SK-N-SH (cell line): Measurements from ENCODE around the gene GP1BA. TPM values are rescaled to one million over a fixed set of nuclear protein-coding genes. Genes with fewer than 3 reads are reported as not detected.

ENCODE experiments used
- CTCF ChIA-PET: fragments of 300-600, 350-600 bp; formaldehyde crosslinking; extraction: SDS; loops from one replicate; lab custom pipeline; 2021; lab: Yijun Ruan, JAX
- POLR2A ChIA-PET: fragments of 350-600 bp; sonication (Branson Sonifier 250); formaldehyde crosslinking; extraction: SDS; loops from one replicate; lab custom pipeline; 2020; ENCODE audit warnings: antibody characterized with exemption, inconsistent platforms; lab: Yijun Ruan, JAX
- DNase-seq: peaks from one replicate; pipeline ENCODE4 v3.0.0; 2012
- H2AFZ ChIP-seq: fragments of 200-600 bp; sonication (generic); 2 replicates; pipeline ENCODE4 v1.8.1; 2016; ENCODE audit warnings: antibody characterized with exemption, mild to moderate bottlenecking, low read depth
- H3F3A ChIP-seq: fragments of 200-600 bp; sonication (generic); replicated peaks from 2 replicates; pipeline ENCODE3; 2016; ENCODE audit warnings: antibody characterized with exemption, mild to moderate bottlenecking; ENCODE audit not compliant: insufficient read depth
- H3K27ac ChIP-seq, 2 experiments: fragments of 200-500 bp in 1 of 2; fragments of 200-600 bp in 1 of 2; sonication (Bioruptor generic) in 1 of 2; sonication (generic), shearing (Covaris generic) in 1 of 2; 2 replicates each; pipeline versions ENCODE4 v1.5.1 to v1.6.1; 2014 to 2016; ENCODE audit warnings: low read depth in 2 of 2, inconsistent platforms in 1 of 2, low read length in 1 of 2, mild to moderate bottlenecking in 1 of 2, mixed read lengths in 1 of 2
- H3K27me3 ChIP-seq: fragments of 200-600 bp; sonication (generic), shearing (Covaris generic); 2 replicates; pipeline ENCODE4 v1.6.1; 2016; ENCODE audit warnings: mixed run types; ENCODE audit not compliant: insufficient read depth
- H3K36me3 ChIP-seq, 2 experiments: fragments of 200-500 bp in 1 of 2; fragments of 200-600 bp in 1 of 2; sonication (Bioruptor generic) in 1 of 2; sonication (generic) in 1 of 2; replicated peaks in 1 of 2; 2 replicates each; pipeline versions ENCODE3 to v1.5.1; 2014 to 2016; ENCODE audit warnings: low read length in 1 of 2, mild to moderate bottlenecking in 1 of 2; ENCODE audit not compliant: insufficient read depth in 2 of 2, control insufficient read depth in 1 of 2
- H3K4me1 ChIP-seq, 2 experiments: fragments of 200-500 bp in 1 of 2; fragments of 200-600 bp in 1 of 2; sonication (Bioruptor generic) in 1 of 2; sonication (generic), shearing (Covaris generic) in 1 of 2; 2 replicates each; pipeline versions ENCODE4 v1.5.1 to v1.6.1; 2014 to 2016; ENCODE audit warnings: low read depth in 1 of 2, low read length in 1 of 2, mixed run types in 1 of 2; ENCODE audit not compliant: insufficient read depth in 2 of 2, control insufficient read depth in 1 of 2
- H3K4me2 ChIP-seq: fragments of 200-600 bp; sonication (generic), shearing (Covaris generic); 2 replicates; pipeline ENCODE4 v1.6.1; 2017; ENCODE audit warnings: mixed run types
- H3K4me3 ChIP-seq, 2 experiments: fragments of 200-500 bp in 1 of 2; fragments of 200-600 bp in 1 of 2; sonication (Bioruptor generic) in 1 of 2; sonication (generic), shearing (Covaris generic) in 1 of 2; 2 replicates each; pipeline versions ENCODE4 v1.5.1 to v1.8.1; 2014 to 2016; ENCODE audit warnings: low read depth in 2 of 2, inconsistent platforms in 1 of 2, low read length in 1 of 2, mild to moderate bottlenecking in 1 of 2, mixed read lengths in 1 of 2, moderate library complexity in 1 of 2
- H3K79me2 ChIP-seq: fragments of 200-600 bp; sonication (generic); 2 replicates; pipeline ENCODE4 v1.8.1; 2017; ENCODE audit warnings: mild to moderate bottlenecking; ENCODE audit not compliant: insufficient read depth
- H3K9ac ChIP-seq: fragments of 200-600 bp; sonication (generic); 2 replicates; pipeline ENCODE4 v1.6.1; 2017; ENCODE audit warnings: mixed run types
- H3K9me2 ChIP-seq: fragments of 200-600 bp; sonication (generic); 2 replicates; pipeline ENCODE4 v1.6.1; 2017; ENCODE audit warnings: mixed run types
- H3K9me3 ChIP-seq: fragments of 200-600 bp; sonication (generic); 2 replicates; pipeline ENCODE4 v1.6.1; 2017; ENCODE audit warnings: mixed run types, mild to moderate bottlenecking, moderate library complexity
- H4K20me1 ChIP-seq: fragments of 200-600 bp; sonication (generic); 2 replicates; pipeline ENCODE4 v1.6.1; 2017; ENCODE audit warnings: mild to moderate bottlenecking, mixed run types; ENCODE audit not compliant: insufficient read depth
- CHD2 ChIP-seq: fragments of 150-350 bp; IDR thresholded peaks from 2 replicates; pipeline ENCODE4 v1.6.1; 2018; ENCODE audit warnings: low read length; ENCODE audit not compliant: partially characterized antibody
- CTCF ChIP-seq: fragments of 200-600 bp; sonication (generic); IDR thresholded peaks from 2 replicates; pipeline ENCODE4 v1.6.1; 2017; ENCODE audit warnings: antibody characterized with exemption, mild to moderate bottlenecking, moderate library complexity
- FOSL2 ChIP-seq: IDR thresholded peaks from 2 replicates; pipeline ENCODE4 v1.4.0; 2012; ENCODE audit warnings: low read depth, mild to moderate bottlenecking, moderate library complexity, borderline replicate concordance
- FOXJ3 ChIP-seq: sonication (generic); formaldehyde crosslinking; IDR thresholded peaks from 2 replicates; pipeline ENCODE4 v1.5.1; 2020; ENCODE audit warnings: mild to moderate bottlenecking, missing genetic modification reagents
- FOXM1 ChIP-seq: IDR thresholded peaks from 2 replicates; pipeline ENCODE4 v1.4.0; 2012; ENCODE audit warnings: low read depth, mild to moderate bottlenecking
- GABPA ChIP-seq: IDR thresholded peaks from 2 replicates; pipeline ENCODE4 v1.4.0; 2012; ENCODE audit warnings: low read depth, mild to moderate bottlenecking
- IRF3 ChIP-seq: fragments of 150-350 bp; IDR thresholded peaks from 2 replicates; pipeline ENCODE4 v1.6.1; 2016; ENCODE audit warnings: mild to moderate bottlenecking, low read depth, low read length
- JUND ChIP-seq: IDR thresholded peaks from 2 replicates; pipeline ENCODE4 v1.4.0; 2012
- MAX ChIP-seq: IDR thresholded peaks from 2 replicates; pipeline ENCODE4 v1.4.0; 2012; ENCODE audit warnings: low read depth
- MEF2A ChIP-seq: IDR thresholded peaks from 2 replicates; pipeline ENCODE4 v1.4.0; 2012; ENCODE audit warnings: low read depth, borderline replicate concordance
- MXI1 ChIP-seq: IDR thresholded peaks from 2 replicates; pipeline ENCODE4 v1.6.1; 2012; ENCODE audit warnings: mild to moderate bottlenecking, low read depth, low read length, improper control_type of control experiment
- NFIC ChIP-seq: IDR thresholded peaks from 2 replicates; pipeline ENCODE4 v1.4.0; 2012; ENCODE audit warnings: borderline replicate concordance
- NRF1 ChIP-seq: IDR thresholded peaks from 2 replicates; pipeline ENCODE4 v1.6.1; 2012; ENCODE audit warnings: low read depth, mild to moderate bottlenecking, low read length
- POLR2AphosphoS5 ChIP-seq: IDR thresholded peaks from 2 replicates; pipeline ENCODE4 v1.6.1; 2012; ENCODE audit warnings: low read depth, low read length
- RCOR1 ChIP-seq: fragments of 150-350 bp; IDR thresholded peaks from 2 replicates; pipeline ENCODE4 v1.6.1; 2017; ENCODE audit warnings: antibody characterized with exemption, low read length
- RXRA ChIP-seq: IDR thresholded peaks from 2 replicates; pipeline ENCODE4 v1.4.0; 2012; ENCODE audit warnings: low read depth, mild to moderate bottlenecking, borderline replicate concordance
- SIN3A ChIP-seq: IDR thresholded peaks from 2 replicates; pipeline ENCODE4 v1.6.1; 2012; ENCODE audit warnings: low read depth, mild to moderate bottlenecking, low read length, moderate library complexity, borderline replicate concordance
- TAF1 ChIP-seq: IDR thresholded peaks from 2 replicates; pipeline ENCODE4 v1.6.1; 2012; ENCODE audit warnings: low read depth, mild to moderate bottlenecking, low read length, moderate library complexity, borderline replicate concordance
- YY1 ChIP-seq: IDR thresholded peaks from 2 replicates; pipeline ENCODE4 v1.4.0; 2012; ENCODE audit warnings: low read depth, mild to moderate bottlenecking
- ZBTB33 ChIP-seq: IDR thresholded peaks from 2 replicates; pipeline ENCODE4 v1.4.0; 2012; ENCODE audit warnings: low read depth, borderline replicate concordance
- WGBS: methylation state at CpG from one replicate; pipeline ENCODE4 v1.1.6; 2017; ENCODE audit warnings: low lambda C conversion rate; 5-methylcytosine and 5-hydroxymethylcytosine counted together
- polyA plus RNA-seq, 3 experiments: library from polyadenylated mRNA; depleted of rRNA; stranded (reverse); fragments of >200 nt; gene quantifications; 2 replicates each; pipeline ENCODE4 v1.2.3, GENCODE V29; 2012
- TF ChIP-seq, protein P1 (sequence below): IDR thresholded peaks from 2 replicates; pipeline ENCODE4; 2012
- TF ChIP-seq, protein P2 (sequence below): IDR thresholded peaks from 2 replicates; pipeline ENCODE4 v1.6.1; 2012; ENCODE audit warnings: mild to moderate bottlenecking, low read depth, low read length, moderate library complexity

The GP1BA gene
- polyA plus RNA-seq, 1 of the 3 experiments (the other 2 are of a cell fraction) = not detected

GRCh38 chr17:4948166-4948930 lies 16.3 kb downstream of the GP1BA start, which contains the start of gene PFN1:
TSS of gene PFN1 (minus strand) at chr17:4948530. CDS start at chr17:4948394, 136 bp downstream.
- no peaks in the 10 kb centered on the region for H3K27me3 ChIP-seq
- 2% methylated on average over 17 of the region's 59 CpGs for WGBS
- peaks cover 27 to 32% of the 10 kb centered on the region in 2 experiments for H3K36me3 ChIP-seq
- peaks cover 76% of the 10 kb centered on the region for H3K79me2 ChIP-seq
- peak within 1 kb of the TSS; percentile 64; the same call in 1 of the 2 replicates for H2AFZ ChIP-seq
- CTCF ChIA-PET = interaction anchor here (0.5 to 1.2 kb wide), 5 partner anchors 8 to 1319 kb away, joined by 3 read pairs; partner anchors contain the start of genes INCA1, KIF1C, RNF167 and SLC25A11
- H4K20me1 ChIP-seq = peaks cover 39% of the 10 kb centered on the region
- H3K4me1 ChIP-seq = peaks cover 30 to 46% of the 10 kb centered on the region in 2 experiments
- peak within 1 kb of the TSS; percentile 99 for H3K9ac ChIP-seq
- H3K27ac ChIP-seq = peak within 1 kb of the TSS; percentile 97 to 100
- H3K4me2 ChIP-seq = peak within 1 kb of the TSS; percentile 98
- no peaks in the 10 kb centered on the region for H3K9me3 ChIP-seq
- no peaks in the 10 kb centered on the region for H3K9me2 ChIP-seq
- H3K4me3 ChIP-seq = peak within 1 kb of the TSS; percentile 79 to 99
- peaks cover 62% of the 10 kb centered on the region for H3F3A ChIP-seq
- peak; percentile 92 for DNase-seq
- POLR2A ChIA-PET = interaction anchor here (0.7 to 4.3 kb wide), 3 partner anchors 19 to 49 kb away, joined by 4 to 32 read pairs (median 5); partner anchors contain the start of genes INCA1, KIF1C and SPAG7
- no peak for TF ChIP-seq FOXJ3
- TF ChIP-seq NFIC = no peak
- peak; percentile 52; the same call in 1 of the 2 replicates for TF ChIP-seq GABPA
- TF ChIP-seq YY1 = no peak
- peak; percentile 95 for TF ChIP-seq TAF1
- no peak for TF ChIP-seq CTCF
- TF ChIP-seq SIN3A = peak; percentile 33; the same call in 1 of the 2 replicates
- TF ChIP-seq, protein P1, sequence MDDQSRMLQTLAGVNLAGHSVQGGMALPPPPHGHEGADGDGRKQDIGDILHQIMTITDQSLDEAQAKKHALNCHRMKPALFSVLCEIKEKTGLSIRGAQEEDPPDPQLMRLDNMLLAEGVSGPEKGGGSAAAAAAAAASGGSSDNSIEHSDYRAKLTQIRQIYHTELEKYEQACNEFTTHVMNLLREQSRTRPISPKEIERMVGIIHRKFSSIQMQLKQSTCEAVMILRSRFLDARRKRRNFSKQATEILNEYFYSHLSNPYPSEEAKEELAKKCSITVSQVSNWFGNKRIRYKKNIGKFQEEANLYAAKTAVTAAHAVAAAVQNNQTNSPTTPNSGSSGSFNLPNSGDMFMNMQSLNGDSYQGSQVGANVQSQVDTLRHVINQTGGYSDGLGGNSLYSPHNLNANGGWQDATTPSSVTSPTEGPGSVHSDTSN = no peak
- TF ChIP-seq MAX = peak; percentile 41
- no peak for TF ChIP-seq FOXM1
- TF ChIP-seq, protein P2, sequence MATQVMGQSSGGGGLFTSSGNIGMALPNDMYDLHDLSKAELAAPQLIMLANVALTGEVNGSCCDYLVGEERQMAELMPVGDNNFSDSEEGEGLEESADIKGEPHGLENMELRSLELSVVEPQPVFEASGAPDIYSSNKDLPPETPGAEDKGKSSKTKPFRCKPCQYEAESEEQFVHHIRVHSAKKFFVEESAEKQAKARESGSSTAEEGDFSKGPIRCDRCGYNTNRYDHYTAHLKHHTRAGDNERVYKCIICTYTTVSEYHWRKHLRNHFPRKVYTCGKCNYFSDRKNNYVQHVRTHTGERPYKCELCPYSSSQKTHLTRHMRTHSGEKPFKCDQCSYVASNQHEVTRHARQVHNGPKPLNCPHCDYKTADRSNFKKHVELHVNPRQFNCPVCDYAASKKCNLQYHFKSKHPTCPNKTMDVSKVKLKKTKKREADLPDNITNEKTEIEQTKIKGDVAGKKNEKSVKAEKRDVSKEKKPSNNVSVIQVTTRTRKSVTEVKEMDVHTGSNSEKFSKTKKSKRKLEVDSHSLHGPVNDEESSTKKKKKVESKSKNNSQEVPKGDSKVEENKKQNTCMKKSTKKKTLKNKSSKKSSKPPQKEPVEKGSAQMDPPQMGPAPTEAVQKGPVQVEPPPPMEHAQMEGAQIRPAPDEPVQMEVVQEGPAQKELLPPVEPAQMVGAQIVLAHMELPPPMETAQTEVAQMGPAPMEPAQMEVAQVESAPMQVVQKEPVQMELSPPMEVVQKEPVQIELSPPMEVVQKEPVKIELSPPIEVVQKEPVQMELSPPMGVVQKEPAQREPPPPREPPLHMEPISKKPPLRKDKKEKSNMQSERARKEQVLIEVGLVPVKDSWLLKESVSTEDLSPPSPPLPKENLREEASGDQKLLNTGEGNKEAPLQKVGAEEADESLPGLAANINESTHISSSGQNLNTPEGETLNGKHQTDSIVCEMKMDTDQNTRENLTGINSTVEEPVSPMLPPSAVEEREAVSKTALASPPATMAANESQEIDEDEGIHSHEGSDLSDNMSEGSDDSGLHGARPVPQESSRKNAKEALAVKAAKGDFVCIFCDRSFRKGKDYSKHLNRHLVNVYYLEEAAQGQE = no peak; the same call in 1 of the 2 replicates
- TF ChIP-seq CHD2 = peak; percentile 78
- peak; percentile 82 for TF ChIP-seq POLR2AphosphoS5
- TF ChIP-seq MEF2A = no peak
- TF ChIP-seq ZBTB33 = 0 out of 2 replicates have a peak, but pooled peaks have one; percentile 24
- TF ChIP-seq NRF1 = no peak
- no peak; the same call in 1 of the 2 replicates for TF ChIP-seq RXRA
- no peak for TF ChIP-seq FOSL2
- TF ChIP-seq IRF3 = no peak
- no peak for TF ChIP-seq RCOR1
- no peak for TF ChIP-seq JUND
- TF ChIP-seq MXI1 = peak; percentile 32; the same call in 1 of the 2 replicates
